PC-3 (cell line): Measurements from ENCODE around the gene AOAH. TPM values are rescaled to one million over a fixed set of nuclear protein-coding genes. Genes with fewer than 3 reads are reported as not detected.

ENCODE experiments used
- ATAC-seq: fragments of 200-7000 bp; cut with Tn5 transposase; 2 replicates; pipeline ENCODE4 v1.9.1; 2020; ENCODE audit warnings: mild to moderate bottlenecking, moderate library complexity
- BruUV-seq: library from RNA; stranded (reverse); fragments of 400-500 nt; replicated peaks from 2 replicates; lab custom pipeline; 2021; lab: Mats Ljungman, UMichigan
- CTCF ChIA-PET: fragments of 300-600 bp; sonication (Branson Sonifier 250); formaldehyde crosslinking; loops from one replicate; lab custom pipeline; 2022; ENCODE audit warnings: antibody characterized with exemption; lab: Charles Lee
- POLR2A ChIA-PET: fragments of 300-600 bp; sonication (Branson Sonifier 250); formaldehyde crosslinking; loops from one replicate; lab custom pipeline; 2022; ENCODE audit warnings: antibody characterized with exemption; ENCODE audit not compliant: unreplicated experiment; lab: Charles Lee
- DNase-seq: peaks from one replicate; pipeline ENCODE4 v3.0.0-alpha.2; 2015
- H2AFZ ChIP-seq: fragments of 300-600 bp; sonication (generic); 2 replicates; pipeline ENCODE4 v1.6.0; 2016; ENCODE audit warnings: antibody characterized with exemption, low read length
- H3F3A ChIP-seq: fragments of 300-600 bp; sonication (generic); one replicate; pipeline ENCODE4 v1.6.0; 2017; ENCODE audit warnings: antibody characterized with exemption, low read length, control low read depth, mild to moderate bottlenecking; ENCODE audit not compliant: unreplicated experiment
- H3K27ac ChIP-seq: fragments of 300-600 bp; sonication (generic); 2 replicates; pipeline ENCODE4 v1.5.1; 2016; ENCODE audit warnings: mild to moderate bottlenecking, low read length
- H3K27me3 ChIP-seq: fragments of 300-600 bp; sonication (generic); 2 replicates; pipeline ENCODE4 v1.6.1; 2016; ENCODE audit warnings: low read length, mixed read lengths
- H3K36me3 ChIP-seq: fragments of 300-600 bp; sonication (generic); 2 replicates; pipeline ENCODE4 v1.6.1; 2016; ENCODE audit warnings: low read depth, mixed run types, low read length, mixed read lengths
- H3K4me1 ChIP-seq: fragments of 300-600 bp; sonication (generic); 2 replicates; pipeline ENCODE4 v1.5.1; 2016; ENCODE audit warnings: low read length; ENCODE audit not compliant: insufficient read depth
- H3K4me2 ChIP-seq: fragments of 300-600 bp; sonication (generic); 2 replicates; pipeline ENCODE4 v1.6.0; 2016; ENCODE audit warnings: low read length
- H3K4me3 ChIP-seq: fragments of 300-600 bp; sonication (generic); 2 replicates; pipeline ENCODE4 v1.5.1; 2016; ENCODE audit warnings: mild to moderate bottlenecking, low read length, mixed read lengths
- H3K79me2 ChIP-seq: fragments of 300-600 bp; sonication (generic); 2 replicates; pipeline ENCODE4 v1.6.1; 2017; ENCODE audit warnings: low read length, mixed read lengths
- H3K9ac ChIP-seq: fragments of 300-600 bp; sonication (generic); 2 replicates; pipeline ENCODE4 v1.6.0; 2016; ENCODE audit warnings: mild to moderate bottlenecking, low read length
- H3K9me2 ChIP-seq: fragments of 300-600 bp; sonication (generic); replicated peaks from 2 replicates; pipeline ENCODE4 v1.6.1; 2016; ENCODE audit warnings: mixed run types, low read length, mixed read lengths
- H3K9me3 ChIP-seq: fragments of 300-600 bp; sonication (generic); 2 replicates; pipeline ENCODE4 v1.6.1; 2016; ENCODE audit warnings: low read length, mixed read lengths
- H4K20me1 ChIP-seq: fragments of 300-600 bp; sonication (generic); 2 replicates; pipeline ENCODE4 v1.6.1; 2016; ENCODE audit warnings: low read length, mixed read lengths
- EZH2 ChIP-seq: fragments of 300-600 bp; sonication (generic); IDR thresholded peaks from one replicate; pipeline ENCODE4 v1.6.1; 2017; ENCODE audit warnings: antibody characterized with exemption, mild to moderate bottlenecking, low read length; ENCODE audit not compliant: unreplicated experiment
- EZH2phosphoT487 ChIP-seq: fragments of 300-600 bp; sonication (generic); IDR thresholded peaks from 2 replicates; pipeline ENCODE4 v1.6.1; 2018; ENCODE audit warnings: mild to moderate bottlenecking, antibody characterized with exemption, low read length, borderline replicate concordance
- intact Hi-C: fragments of 100-400 bp; cut with micrococcal nuclease; formaldehyde crosslinking; loops from 2 replicates; pipeline ENCODE4 v1.9.0; 2023
- total RNA-seq: library from RNA; depleted of rRNA; stranded (reverse); fragments of >200 nt; gene quantifications from 2 replicates; pipeline ENCODE4 v1.2.3, GENCODE V29; 2014
- TF ChIP-seq, protein P1 (sequence below): fragments of 300-600 bp; sonication (generic); conservative IDR thresholded peaks from 2 replicates; pipeline ENCODE4 v1.5.1; 2017; ENCODE audit warnings: antibody characterized with exemption, low read depth, mild to moderate bottlenecking, low read length

AOAH gene
- total RNA-seq, 1 experiment from 2014 or later: not detected

DNA sequence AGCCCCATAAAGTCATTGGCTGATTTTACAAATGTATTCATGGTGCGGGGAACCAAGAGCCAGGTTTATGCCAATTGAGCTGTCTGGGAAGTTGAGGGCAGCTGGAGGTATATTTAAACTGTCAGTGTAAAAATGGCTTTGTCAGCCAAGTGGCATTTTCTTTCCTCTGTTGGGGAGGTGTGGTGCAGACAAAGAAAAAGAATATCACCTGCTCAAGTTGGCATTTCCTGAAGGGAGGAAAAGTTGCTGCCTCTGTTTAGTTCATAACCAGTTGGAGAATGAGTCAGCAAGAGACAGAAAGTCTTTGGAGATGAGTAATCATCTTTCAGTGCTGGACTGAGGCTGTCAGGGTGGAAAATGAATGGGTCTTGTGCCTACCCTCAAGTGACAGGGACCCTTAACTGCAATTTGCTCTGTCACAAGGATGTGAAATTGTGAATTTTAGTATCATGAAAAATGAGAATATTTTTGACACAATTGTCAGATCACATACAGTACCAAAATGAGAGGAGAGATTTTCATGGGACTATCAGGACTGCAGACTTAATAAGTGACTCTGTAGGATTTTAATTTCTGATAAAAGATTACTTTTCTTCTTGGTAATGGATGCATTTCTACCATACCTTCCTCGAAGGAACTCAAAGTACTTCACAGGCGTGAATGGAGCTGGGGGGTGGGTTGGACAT lies 197.3 kb downstream of the AOAH start:
- peak; percentile 88 for DNase-seq
- Histone ChIP-seq H3K36me3 (no peaks in the 10 kb centered on the region), H3K27me3 (no peaks in the 10 kb centered on the region), H2AFZ (peak overlapping the region; percentile 40), H3K9me3 (no peaks in the 10 kb centered on the region), H3K79me2 (no peaks in the 10 kb centered on the region), H3F3A (no peaks in the 10 kb centered on the region), H3K4me2 (peak overlapping the region; percentile 61), H3K4me1 (peaks cover 23% of the 10 kb centered on the region), H3K9ac (no peak overlapping the region), H3K27ac (peak overlapping the region; percentile 29), H3K4me3 (no peak overlapping the region), H3K9me2 (no peaks in the 10 kb centered on the region), H4K20me1 (no peaks in the 10 kb centered on the region)
- ChIA-PET POLR2A (no interaction called here), CTCF (no interaction called here)
- no TSS peak for BruUV-seq
- ATAC-seq: peak; percentile 98
- TF ChIP-seq, protein P1, sequence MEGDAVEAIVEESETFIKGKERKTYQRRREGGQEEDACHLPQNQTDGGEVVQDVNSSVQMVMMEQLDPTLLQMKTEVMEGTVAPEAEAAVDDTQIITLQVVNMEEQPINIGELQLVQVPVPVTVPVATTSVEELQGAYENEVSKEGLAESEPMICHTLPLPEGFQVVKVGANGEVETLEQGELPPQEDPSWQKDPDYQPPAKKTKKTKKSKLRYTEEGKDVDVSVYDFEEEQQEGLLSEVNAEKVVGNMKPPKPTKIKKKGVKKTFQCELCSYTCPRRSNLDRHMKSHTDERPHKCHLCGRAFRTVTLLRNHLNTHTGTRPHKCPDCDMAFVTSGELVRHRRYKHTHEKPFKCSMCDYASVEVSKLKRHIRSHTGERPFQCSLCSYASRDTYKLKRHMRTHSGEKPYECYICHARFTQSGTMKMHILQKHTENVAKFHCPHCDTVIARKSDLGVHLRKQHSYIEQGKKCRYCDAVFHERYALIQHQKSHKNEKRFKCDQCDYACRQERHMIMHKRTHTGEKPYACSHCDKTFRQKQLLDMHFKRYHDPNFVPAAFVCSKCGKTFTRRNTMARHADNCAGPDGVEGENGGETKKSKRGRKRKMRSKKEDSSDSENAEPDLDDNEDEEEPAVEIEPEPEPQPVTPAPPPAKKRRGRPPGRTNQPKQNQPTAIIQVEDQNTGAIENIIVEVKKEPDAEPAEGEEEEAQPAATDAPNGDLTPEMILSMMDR: no peak
- TF ChIP-seq EZH2: no peak
- TF ChIP-seq EZH2phosphoT487: no peak
- intact Hi-C loops: no loop called here

GRCh38 chr7:36523371-36524101 lies 200.8 kb downstream of the AOAH start:
- no peaks in the 10 kb centered on the region for H3F3A ChIP-seq
- H3K4me1 ChIP-seq: peaks cover 23% of the 10 kb centered on the region
- ATAC-seq: no peak
- POLR2A ChIA-PET: no interaction called here
- no peaks in the 10 kb centered on the region for H3K79me2 ChIP-seq
- H3K4me3 ChIP-seq: no peak overlapping the region
- no peak for DNase-seq
- H3K9me2 ChIP-seq: no peaks in the 10 kb centered on the region
- CTCF ChIA-PET: no interaction called here
- no peaks in the 10 kb centered on the region for H3K36me3 ChIP-seq
- no peak overlapping the region for H3K4me2 ChIP-seq
- no peaks in the 10 kb centered on the region for H3K9me3 ChIP-seq
- intact Hi-C loops: no loop called here
- no peak overlapping the region for H2AFZ ChIP-seq
- H3K9ac ChIP-seq: no peak overlapping the region
- TF ChIP-seq, protein P1: no peak
- TF ChIP-seq EZH2 (no peak), EZH2phosphoT487 (no peak)
- H3K27ac ChIP-seq: no peak overlapping the region
- H4K20me1 ChIP-seq: no peaks in the 10 kb centered on the region
- no peaks in the 10 kb centered on the region for H3K27me3 ChIP-seq
- no TSS peak for BruUV-seq
